Activated naive CD8-positive, alpha-beta T cell treated with anti-CD3 and anti-CD28 coated beads, Interleukin-2, amount 50 U/mL, for 16 hours (primary cell): ENCODE data around the gene SLC49A3.
"Not testable (repeated sequence)": the region's sequence is repeated elsewhere in the genome, so short reads cannot be mapped to it uniquely, and the experiment has no call there.

Source experiments
- DNase-seq: peaks from one replicate; pipeline ENCODE4 v3.0.0-alpha.2; 2020; ENCODE audit warnings: low read depth, low spot score

Gene SLC49A3

DNA sequence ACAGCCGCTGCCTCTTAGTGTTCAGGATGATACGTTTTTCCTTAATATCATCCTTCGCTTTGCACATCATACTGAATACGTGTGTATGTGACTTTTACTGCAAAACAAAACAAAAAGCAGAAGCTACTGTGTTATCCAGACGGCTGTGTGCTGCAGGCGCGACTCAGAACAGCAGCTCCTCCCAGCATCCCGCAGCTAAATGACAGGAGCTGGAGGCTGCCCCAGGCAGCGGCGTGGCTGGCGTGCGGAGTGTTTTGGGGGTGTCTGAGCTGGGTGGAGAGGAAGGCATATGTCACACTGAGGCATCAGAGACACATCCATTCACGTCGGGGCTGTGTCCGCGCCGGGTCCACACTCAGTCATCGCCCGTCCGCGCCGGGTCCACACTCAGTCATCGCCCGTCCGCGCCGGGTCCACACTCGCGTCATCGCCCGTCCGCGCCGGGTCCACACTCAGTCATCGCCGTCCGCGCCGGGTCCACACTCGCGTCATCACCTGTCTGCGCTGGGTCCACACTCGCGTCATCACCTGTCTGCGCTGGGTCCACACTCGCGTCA, 33.3 kb upstream of the SLC49A3 start:
- DNase-seq = no peak

DNA sequence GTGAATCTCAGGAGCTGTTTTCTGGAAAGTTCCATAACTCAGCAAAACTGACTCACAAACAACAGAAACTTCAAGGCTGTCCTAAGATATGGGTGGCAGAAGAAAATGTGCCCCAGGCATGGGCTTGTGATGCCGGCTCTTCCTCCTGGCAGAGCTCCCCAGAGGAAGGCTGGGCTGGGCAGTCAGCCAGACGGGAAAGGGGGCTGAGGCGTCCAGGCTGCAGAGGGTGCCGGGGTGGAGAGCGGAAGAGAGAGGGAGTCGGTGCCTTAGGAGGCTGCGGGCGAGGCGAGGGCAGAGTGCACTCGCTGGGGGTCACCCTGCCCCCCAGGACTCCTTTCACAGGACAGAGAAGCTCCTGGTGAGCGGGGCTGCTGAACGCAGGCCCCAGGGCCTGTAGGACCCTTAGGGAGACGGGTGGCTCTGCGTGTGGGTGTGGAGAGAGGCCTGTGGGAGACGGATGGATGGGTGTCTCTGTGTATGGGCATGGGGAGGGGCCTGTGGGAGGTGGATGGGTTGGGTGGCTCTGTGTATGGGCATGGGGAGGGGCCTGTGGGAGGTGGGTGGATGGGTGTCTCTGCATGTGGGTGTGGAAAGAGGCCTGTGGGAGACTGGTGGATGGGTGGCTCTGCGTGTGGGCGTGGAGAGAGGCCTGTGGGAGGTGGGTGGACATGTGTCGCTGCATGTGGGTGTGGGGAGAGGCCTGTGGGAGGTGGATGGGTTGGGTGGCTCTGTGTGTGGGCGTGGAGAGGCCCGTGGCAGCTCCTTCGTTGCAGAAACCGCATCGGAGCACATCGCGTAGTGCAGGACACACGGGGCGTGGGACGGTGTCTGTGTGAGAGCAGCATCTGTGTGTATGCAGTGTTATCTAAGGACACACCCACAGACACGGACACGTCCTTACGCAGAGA, 32.6 kb upstream of the SLC49A3 start:
- no peak for DNase-seq

DNA sequence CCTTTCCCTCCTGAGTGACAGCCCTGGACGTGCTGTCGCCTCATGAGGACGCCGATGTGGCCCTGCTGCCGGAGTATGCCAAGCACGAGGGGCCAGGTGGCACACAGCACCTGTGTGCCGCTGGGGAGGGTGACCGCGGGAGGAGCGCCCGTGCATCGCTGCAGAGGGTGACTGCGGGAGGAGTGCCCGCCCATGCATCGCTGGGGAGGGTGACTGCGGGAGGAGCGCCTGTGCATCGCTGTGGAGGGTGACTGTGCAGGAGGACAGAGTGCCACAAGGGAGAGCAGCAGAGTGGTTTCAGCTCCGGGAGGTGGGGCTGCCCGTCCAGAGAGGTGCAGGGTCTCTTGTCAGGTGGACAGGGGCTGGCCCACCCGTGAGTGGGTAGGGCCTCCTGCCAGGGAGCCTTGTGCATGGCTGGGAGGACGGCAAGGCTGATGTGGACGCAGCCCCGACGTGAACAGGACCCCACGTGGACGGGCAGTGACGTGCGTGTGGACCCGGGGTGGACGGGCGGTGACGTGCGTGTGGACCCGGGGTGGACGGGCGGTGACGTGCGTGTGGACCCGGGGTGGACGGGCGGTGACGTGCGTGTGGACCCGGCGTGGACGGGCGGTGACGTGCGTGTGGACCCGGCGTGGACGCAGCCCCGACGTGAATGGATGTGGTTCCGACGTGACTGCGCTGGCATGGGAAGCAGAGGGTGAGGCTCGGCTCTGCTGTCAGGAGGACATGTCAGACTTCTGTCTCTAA, 31.3 kb upstream of the SLC49A3 start:
- DNase-seq = no peak

DNA sequence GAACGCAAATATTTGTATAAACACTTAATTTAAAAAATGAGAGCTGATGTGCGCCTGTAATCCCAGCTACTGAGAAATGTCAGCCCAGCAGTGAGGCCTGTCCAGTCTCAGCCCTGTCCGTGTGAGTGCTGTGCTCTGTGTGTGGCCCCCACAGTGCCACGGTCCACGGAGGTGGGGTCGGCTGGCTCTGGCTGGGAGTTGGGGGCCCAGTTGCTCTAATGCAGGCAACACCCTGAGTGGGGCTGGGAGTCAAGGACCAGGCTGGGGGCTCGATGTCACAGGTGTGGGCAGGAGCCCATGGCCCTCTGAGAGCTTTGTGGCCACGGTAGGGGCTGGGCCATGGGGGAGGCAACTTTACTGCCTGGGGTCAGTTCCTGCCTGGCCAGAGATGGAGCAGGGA, 29.5 kb upstream of the SLC49A3 start:
- DNase-seq = no peak

DNA sequence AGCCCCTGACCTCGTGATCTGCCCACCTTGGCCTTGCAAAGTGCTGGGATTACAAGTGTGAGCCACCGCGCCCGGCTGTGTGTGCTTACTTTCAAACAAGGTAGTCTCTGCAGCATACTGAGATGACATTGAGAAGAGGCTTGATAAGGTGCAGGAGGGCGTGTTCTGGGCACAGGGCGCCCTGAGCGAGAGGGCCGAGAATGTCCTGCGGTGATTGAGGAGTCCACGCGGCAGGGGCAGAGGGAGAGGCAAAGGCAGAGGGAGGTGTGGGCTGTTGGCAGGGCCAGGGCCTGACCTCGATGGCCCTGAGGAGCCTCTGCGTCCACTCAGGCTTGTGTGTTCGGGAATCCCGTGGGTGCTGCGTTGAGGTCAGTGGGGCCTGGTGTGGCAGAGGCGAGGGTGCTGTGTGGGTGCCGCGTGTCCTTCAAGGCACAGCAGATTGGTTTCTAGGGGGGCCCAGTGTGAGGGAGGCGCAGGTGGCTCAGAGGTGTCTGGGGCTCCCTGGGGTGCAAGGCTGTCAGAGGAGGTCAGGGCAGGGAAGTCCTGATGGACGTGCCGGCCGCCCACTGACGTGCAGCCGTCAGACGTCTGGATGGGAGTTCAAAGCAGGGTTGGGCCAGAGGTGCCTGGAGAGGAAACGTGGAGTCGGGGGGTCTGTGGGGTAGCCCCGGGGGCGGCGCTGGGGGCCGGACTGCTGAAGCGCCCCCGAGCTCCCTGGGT, 28.8 kb upstream of the SLC49A3 start:
- no peak for DNase-seq

DNA sequence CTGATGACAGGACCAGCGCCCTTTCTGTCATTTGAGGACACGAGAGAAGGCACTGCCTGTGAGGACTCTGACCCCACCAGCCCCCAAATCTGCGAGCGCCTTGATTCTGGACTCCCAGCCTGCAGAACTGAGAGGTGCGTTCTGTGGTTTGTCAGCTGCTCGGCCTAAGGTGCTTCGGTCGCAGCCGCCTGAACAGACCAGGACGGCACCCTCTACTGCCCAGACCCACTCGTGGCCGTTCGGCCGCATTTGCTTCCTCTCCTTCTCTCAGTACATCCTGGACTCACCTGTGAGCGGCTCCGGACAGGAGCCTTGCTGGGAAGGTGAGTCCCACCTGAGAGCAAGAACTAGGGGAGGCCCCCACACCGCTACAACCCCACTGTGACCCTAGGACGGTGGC, 25.1 kb upstream of the SLC49A3 start:
- DNase-seq = no peak

- no peak for DNase-seq
Observed at GRCh38 chr4:712916-713632, 24.1 kb upstream of the SLC49A3 start.

- no peak for DNase-seq
Observed at GRCh38 chr4:712093-712492, 23.1 kb upstream of the SLC49A3 start.

GRCh38 chr4:710916-711315, 22.0 kb upstream of the SLC49A3 start:
- no peak for DNase-seq

DNA sequence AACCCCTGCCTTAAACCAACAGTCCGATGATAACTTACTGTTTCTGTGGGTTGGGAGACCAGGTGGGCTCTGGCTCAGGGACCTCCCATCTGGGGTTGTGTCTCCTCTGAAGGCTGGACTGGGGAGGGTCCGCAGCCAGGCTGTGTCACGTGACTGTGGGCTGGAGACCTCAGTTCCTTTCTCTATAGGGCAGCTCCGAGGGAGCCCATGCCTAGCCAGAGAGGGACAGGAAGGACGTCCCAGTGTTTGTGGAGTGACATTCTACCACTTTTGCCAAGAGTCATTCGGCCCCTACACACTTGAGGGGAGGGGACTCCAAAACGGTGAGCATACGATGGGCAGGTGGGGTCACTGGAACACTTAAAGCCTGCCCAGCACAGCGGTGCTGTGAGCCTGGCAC, 21.2 kb upstream of the SLC49A3 start:
- no peak for DNase-seq

GRCh38 chr4:709348-709747, 20.4 kb upstream of the SLC49A3 start:
- no peak for DNase-seq

DNA sequence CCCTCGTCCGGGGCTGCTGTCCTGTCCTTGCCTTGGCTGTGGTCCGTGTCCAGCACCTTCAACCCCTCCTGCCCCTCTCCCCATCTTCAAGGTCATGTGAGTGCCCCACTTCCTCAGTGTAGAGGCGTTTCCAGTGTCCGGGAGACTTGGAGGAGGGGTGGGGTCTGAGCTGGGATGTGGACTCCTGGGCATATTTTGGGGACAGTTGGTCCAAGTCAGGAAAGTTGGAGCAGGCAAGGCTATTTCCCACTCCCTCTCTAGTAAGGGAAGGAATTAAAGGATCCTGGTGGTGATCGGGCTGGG, 19.6 kb upstream of the SLC49A3 start:
- DNase-seq = no peak

DNA sequence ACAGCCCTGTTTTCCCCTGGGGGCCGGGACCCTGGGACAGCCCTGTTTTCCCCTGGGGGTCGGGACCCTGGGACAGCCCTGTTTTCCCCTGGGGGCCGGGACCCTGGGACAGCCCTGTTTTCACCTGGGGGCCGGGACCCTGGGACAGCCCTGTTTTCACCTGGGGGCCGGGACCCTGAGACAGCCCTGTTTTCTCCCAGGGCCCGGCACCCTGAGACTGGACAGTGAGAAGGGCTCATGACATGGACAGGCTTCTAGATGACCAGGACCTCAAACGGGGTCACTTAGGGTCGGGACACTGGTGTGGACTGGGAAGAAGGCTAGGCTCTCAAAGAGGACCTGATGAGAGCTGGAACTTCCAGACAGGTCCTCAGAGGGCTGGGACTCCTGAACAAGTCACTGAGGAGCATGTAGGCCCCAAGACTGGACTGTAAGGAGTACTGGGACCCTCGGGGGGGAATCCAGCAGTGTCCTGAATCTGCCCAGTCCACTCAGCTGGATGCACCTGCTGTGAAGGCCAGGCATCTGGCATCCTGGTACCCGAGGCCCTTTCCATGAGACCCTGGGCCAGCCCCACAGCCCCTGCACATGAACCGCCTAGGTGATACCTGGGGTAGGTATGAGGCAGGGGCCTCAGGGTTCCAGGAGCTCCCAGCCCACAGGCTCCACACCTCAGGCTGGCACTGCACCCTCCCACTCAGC, 19.1 kb upstream of the SLC49A3 start:
- no peak for DNase-seq

DNA sequence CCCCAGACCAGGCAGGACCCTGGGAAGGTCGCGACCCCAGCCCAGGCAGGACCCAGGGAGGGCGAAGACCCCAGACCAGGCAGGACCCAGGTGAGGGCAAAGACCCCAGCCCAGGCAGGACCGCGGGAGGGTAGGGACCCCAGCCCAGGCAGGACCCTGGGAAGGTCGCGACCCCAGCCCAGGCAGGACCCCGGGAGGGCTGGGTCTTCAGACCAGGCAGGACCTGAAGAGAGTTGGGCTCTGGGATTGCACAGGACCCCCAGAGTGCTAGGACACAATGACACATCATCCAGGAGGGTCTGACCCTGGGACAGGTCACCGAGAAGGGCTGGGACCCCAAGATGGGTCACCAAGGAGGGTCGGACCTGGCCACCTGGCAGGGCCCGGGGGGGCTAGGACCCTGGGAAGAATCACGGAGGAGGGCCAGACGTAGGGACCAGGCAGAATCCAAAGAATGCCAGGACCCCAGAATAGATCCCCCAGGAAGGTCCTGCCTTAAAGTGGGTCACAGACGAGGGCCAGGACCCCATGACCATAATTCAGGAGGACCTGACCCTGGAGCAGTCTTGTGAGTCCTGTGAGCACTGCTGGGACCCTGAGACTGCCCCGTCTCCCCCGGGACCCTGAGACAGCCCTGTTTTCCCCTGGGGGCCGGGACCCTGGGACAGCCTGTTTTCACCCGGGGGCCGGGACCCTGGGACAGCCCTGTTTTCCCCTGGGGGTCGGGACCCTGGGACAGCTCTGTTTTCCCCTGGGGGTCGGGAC, 18.1 kb upstream of the SLC49A3 start:
- DNase-seq = no peak

GRCh38 chr4:706083-706633, 17.2 kb upstream of the SLC49A3 start:
- DNase-seq = not testable (repeated sequence)

GRCh38 chr4:705278-706082, 16.5 kb upstream of the SLC49A3 start, which contains the start of gene PCGF3:
PCGF3 (plus strand) TSS chr4:705832; CDS start chr4:733681, 27,849 bp downstream.
- peak; percentile 94 for DNase-seq

DNA sequence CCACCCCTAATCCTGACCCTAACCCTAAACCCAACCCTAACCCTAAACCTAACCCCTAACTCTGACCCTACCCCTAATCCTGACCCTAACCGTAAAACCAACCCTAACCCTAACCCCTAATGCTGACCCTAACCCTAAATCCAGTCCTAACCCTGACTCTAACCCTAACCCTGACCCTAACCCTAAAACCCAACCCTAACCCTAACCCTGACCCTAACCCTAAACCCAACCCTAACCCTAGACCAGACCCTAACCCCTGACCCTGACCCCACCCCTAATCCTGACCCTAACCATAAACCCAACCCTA, 16.0 kb upstream of the SLC49A3 start:
- DNase-seq = no peak

GRCh38 chr4:704198-704891, 15.4 kb upstream of the SLC49A3 start:
- DNase-seq = no peak
